NCI-H446 treated with DMSO at 0.1 percent for 48 hours (cell line): Measurements from ENCODE around the gene CLNK.

Experiments used
- DNase-seq: peaks from one replicate; lab custom pipeline; 2025; lab: John Stamatoyannopoulos, UW

The CLNK gene

GRCh38 chr4:10701702-10702460 lies 17.3 kb upstream of the CLNK start:
- DNase-seq: no peak

DNA sequence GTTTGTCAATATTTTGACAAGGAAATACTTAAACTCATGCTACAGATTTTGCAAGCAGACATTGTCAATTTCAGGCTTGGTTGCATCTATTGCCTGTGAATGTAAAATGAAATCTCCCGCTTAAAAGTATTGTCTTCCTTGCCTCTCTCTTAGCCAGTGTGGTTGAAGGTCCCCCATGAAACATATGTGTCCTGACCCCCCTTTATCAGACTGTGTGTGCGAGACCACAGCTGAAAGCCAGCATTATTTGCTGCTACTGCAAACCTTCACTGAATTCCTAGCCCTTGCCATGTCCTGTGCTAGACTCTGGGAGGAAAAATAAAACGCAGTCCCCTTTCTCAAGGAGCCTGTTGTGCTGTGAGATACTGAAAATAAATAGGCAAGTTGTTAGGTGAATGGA lies 16.6 kb upstream of the CLNK start:
- DNase-seq: no peak

DNA sequence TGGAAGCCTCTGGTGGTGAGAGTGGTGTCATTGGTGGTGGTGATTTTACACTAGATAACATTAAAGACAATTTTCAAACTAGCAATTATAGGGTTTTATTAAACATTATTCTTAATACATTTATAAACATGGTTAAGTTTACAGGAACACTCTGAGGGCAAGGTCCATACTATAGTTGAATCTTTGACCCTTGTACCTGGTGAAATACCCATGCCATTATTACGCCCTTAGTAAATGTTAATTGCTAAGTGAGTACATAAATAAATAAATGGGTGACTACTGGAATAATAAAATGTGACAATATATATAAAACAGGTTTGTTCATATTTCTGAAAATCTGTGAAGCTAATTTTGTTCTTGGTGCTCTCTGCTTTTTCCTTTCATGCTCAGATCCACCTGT lies 13.6 kb upstream of the CLNK start:
- DNase-seq: no peak

- DNase-seq: no peak
Measured at GRCh38 chr4:10697086-10697485, 12.5 kb upstream of the CLNK start.

DNA sequence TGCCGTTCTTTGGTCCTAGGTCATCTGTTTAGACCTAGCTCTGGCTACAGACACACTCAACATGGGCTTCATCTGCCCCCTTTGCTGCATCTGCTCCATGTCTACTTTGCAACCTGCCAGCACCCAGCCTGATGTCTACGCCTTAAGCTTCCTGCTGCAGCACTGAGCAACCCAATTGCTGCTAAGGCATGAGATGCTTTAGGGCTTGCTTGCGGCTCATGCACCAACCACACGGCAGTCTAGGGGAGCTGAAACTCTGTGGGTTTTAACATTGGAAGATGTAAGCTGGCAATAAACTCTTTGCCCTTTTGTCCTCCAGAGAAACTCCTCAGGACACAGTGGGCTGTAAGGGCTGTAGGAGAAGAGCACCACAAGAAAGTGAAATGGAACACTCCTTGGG lies 11.7 kb upstream of the CLNK start:
- DNase-seq: no peak

DNA sequence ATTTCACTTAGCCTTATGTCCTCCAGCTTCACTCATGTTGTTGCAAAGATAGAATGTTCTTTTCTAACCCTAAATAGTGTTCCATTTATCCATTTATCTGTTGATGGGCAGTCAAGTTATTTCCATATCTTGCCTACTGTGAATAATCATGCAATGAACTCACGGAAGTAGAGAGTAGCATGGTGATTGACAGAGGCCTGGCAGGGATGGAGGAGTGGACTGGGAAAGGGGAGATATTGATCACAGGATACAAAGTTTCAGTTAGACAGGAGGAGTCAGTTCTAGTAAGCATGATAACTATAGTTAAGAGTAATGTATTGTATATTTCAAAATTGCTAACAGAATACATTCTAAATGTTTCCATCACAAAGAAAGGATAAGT lies 10.3 kb upstream of the CLNK start:
- DNase-seq: no peak

GRCh38 chr4:10694151-10694827 lies 9.7 kb upstream of the CLNK start:
- DNase-seq: no peak

- DNase-seq: peak; percentile 48
Measured at GRCh38 chr4:10691651-10692050, 7.1 kb upstream of the CLNK start.

DNA sequence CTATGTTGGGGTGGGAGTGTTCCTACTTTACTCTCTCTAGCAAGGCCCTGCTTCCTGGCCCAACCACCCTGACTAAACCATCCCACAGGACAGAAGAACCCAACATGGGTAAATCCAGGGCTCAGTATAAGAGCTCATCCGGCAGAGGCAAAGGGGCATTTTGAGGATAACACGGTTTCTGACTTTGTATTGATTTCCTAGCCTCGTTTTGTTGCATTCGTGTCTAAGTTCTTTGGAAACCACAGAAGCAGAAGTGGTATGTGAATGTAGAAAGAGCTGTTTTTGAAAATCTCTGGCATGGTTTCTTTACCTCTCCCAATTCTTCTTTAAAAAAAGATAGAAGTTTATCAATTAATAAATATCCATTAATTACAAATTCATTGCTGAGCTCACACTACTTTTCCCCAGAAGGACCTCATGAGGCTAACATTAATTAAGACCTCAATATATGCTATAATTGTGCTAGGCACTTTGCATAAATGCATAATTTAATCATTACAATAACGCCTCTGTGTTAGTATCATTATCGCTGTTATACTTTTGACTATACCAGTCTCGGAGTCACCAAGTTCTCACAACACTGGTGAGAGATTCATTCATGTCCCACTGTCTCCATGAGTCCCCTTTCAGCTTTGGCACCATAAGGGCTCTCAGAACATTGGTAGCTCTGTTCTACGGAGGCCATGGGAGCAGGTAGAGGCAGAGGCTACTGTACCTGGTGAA lies 5.8 kb upstream of the CLNK start:
- DNase-seq: no peak

DNA sequence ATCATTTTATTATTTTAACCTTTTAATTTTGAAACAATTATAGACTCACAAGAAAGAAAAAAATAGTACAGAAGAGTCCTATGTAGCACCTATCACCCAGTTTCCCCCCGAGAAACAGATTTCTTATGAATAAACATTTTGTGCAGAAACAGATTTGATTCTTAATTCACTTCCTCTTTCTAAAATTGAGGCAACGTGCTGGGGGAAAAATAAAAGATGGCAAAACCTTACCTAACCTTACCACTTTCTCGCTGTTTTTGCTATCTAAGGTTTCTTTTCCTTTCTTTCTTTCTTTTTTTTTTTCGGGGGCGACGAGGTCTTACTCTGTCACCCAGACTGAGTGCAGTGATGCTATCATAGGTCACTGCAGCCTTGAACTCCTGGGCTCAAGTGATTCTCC lies 4.3 kb upstream of the CLNK start:
- DNase-seq: no peak

DNA sequence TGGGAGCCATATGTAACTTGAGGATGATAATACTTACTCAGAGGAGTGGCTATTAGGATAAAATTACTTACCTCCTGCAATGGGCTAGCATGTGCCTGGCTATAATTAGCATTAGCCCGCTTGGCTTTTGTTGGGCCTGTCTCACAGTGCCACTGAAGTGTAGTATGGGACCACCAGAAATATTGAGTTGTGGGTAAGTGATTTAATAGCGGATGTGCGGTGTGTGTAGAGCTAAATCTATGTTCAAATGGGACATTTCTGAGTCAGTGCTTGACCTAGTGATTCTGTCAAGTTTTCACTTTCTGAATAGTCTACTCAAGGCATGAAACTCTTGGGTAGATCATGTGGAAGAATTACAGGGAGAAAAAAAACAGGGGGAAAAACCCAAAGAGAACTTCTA lies 3.5 kb upstream of the CLNK start:
- no peak for DNase-seq

DNA sequence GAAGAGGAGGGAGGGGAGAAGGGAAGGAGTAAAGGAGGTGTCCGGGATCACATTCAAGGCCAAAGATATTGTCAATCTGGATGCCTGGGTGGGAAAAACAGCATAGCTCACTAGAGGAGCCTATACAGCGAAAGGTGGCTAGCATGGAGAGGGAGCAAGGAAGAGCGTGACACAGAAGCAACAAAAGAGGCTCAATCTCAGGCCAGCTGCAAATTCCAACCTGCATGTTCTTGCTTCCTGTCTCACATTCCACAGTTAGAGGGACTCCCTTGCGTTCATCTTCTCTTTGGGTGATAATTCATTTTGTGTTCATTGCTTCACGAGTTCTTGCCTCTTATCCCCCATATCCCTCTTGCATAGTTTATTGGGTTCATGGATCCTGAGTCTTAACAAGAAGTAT lies 3.0 kb upstream of the CLNK start:
- no peak for DNase-seq

DNA sequence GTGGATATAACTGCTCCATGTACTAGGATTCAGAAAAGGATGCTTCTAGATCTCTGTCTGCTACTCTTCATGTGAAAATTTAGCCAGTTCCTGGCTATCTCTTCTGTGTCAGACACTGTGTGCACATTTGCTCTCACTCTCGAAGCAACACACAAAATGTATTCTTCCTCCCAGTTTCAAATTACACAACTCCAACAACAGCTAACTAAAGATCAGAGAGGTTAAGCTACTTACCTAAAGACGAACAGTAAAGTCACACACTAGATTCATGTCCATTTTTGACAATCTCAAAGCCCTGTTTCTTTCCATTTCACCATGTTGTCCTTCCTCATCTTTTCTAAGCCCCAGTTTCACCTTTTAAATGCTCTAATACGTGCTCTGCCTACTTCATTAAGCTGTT lies 2.2 kb downstream of the CLNK start:
- DNase-seq: no peak

DNA sequence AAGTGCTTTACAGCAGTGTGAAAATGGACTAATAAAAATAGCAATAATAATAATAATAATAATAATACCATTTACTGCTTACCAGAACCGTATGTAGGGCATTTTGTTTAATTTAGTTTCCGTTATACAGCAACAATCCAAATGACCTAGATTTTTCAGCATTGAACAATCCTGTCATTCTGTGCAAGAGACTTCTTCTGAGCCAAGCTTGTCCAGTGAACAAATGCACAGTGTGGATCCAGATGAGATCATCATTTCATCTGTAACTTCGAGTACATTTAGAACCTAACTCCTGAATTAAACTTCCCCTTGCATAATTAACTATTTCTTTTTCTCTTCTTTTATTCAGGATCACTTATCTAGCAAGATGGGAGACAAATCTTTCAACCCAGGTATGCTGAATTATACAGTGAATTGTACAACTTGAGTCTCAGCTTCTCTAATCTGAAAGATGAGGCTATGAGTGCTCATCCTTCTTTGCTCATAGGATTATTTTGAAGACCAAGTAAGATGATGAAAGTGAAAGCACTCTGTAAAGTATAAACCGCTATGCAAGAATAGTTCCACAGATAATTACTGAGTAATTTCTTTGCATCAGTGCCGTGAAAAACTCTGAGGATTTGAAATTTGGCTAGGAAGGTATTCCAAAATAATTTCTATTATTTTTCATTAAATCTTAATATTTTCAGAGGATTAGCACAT lies 6.6 kb downstream of the CLNK start:
- DNase-seq: no peak

DNA sequence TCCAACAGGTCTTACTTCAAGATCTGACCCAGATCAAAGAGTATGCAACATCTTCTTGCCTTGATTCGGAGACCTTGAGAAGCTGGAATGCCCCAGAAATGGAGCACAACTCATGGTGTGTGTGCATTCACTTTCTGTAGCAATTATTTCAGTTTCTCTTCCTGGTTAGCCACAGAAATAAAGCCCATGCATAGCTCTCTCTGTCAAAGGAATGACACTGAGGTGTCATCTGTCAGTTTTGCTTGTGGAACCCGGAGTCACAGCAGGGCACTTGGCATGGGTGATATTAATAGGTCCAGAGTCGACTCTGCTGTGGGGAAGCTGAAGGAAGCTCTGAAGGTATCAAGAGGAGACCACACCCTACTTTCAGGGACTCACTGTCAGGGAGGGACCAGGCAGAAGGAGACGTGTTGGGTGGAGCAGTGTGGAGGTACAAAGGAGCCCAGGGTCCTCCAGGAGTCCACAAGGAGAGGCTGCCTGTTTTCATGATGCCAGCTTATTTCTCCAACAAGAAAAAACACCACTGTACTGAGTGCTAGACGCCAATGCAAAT lies 10.7 kb downstream of the CLNK start:
- DNase-seq: no peak

- no peak for DNase-seq
Measured at GRCh38 chr4:10672379-10672778, 12.2 kb downstream of the CLNK start.

GRCh38 chr4:10671799-10672198 lies 12.8 kb downstream of the CLNK start:
- no peak for DNase-seq

- no peak for DNase-seq
Measured at GRCh38 chr4:10671366-10671765, 13.2 kb downstream of the CLNK start.

DNA sequence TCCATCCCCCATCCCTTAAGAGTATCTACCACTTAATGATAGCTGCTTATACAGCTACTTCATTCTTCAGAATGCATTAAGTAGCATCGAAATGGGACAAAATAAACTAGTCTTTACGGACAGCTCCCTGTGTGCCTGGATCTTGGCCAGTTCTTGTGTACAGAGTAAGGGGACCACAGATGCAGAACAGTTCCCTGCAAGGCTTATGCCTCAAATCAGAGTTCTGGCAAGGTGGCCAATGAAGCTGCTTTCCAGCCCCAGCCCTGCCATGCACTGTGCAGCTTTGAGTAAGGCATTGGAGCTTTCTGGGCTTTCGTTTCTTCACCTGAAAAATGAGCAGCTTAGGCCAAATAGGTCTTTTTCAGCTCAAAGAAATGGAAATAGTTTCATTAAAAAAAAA lies 14.2 kb downstream of the CLNK start:
- peak; percentile 29 for DNase-seq

GRCh38 chr4:10667701-10668326 lies 16.8 kb downstream of the CLNK start:
- peak; percentile 53 for DNase-seq

DNA sequence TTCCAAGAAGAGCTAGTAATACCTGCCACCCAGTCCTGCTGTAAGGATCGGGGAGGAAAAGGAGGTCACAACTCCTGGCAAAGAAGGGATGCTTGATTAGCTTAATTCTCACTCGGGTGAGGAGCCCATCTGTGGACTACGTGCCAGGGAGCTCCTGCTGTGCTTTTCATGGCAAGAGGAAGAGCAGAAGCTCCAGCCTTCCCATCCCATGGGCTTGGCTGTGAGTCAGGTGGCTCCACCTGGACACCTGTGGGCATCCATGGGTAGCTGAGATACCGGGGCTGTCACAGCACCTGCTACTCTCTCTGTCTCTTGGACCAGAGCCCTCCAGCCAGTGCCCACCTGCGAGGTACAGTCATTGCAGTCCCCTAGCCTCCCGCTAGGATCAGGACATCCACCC lies 18.0 kb downstream of the CLNK start:
- DNase-seq: no peak

- DNase-seq: peak; percentile 15
Measured at GRCh38 chr4:10664408-10664807, 20.2 kb downstream of the CLNK start.
